Middle frontal gyrus (tissue), 1 donor: ENCODE measurements around the gene MEG3.
"Not testable (repeated sequence)": the region's sequence is repeated elsewhere in the genome, so short reads cannot be mapped to it uniquely, and the experiment has no call there.

Experiments
- DNase-seq: peaks from one replicate; pipeline ENCODE4 v3.0.0-alpha.2; 2015; ENCODE audit warnings: low spot score; ENCODE audit errors: extremely low spot score

Gene MEG3

DNA sequence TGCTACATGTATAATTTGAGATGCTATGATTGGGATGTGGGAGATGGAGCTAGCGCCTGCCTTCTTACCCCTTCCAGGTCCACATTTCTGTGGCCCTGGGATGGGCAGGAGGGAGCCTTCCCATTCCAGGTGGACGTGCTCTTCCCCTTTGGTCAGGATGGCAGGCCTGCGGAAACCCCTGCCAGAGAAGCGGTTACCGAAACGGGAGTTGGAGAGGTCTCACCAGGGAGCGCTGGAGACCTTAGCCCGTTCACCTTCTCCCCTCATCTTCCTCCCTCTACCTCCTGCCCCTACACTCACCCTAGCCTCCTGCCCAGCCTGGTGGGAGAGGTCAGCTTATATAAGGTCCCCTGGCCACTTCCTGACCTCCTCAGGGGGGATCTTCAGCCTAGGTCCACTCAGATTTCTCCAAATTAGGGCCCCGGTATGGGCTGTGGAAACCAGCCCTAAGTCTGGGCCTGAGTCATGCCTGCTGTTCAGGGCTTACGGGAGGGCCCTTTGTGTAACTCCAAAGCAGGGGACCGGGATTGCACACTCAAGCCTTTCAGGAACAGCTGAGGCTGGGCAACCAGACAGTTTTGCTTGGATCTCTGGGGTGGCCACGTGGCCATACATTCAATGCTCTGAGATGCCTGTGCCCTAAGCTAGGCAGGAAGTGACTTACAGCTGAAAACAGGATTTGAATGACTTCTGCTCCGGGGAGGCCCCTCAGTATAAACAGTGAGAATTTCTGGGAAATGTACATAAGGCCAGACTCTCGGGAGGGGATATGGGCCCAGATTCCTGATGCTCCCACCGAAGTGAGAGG lies 10.2 kb upstream of the MEG3 start:
- DNase-seq = no peak

DNA sequence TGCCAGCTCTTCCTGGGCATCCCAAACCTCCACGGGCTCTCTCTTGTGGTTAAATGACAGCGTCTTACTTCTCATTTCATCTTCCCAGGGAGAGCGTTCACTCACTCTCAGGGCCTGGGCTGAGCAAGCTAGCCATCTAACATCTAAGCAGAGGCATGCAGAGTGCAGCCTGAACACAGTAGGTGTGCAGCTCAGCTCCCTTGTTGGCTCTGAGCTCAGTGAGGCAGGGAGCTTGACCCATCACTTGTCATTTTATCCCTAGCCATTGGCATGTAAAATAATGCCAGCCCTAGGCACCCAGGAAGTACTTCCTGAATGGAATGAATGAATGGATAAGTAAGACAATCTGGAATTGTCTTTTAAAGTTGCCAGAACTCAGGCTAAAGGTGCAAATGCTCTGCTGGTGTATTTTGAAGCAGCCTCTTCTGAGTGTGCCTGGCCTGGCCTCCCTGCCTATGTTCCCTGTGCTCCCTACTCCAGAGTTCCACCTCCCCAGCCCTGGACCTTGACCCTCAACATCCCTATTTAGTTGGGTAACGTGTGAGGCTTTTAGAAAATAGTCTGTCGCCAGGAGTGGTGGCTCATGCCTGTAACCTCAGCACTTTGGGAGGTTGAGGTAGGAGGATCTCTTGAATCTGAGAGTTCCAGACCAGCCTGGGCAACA lies 9.5 kb upstream of the MEG3 start:
- DNase-seq = no peak

DNA sequence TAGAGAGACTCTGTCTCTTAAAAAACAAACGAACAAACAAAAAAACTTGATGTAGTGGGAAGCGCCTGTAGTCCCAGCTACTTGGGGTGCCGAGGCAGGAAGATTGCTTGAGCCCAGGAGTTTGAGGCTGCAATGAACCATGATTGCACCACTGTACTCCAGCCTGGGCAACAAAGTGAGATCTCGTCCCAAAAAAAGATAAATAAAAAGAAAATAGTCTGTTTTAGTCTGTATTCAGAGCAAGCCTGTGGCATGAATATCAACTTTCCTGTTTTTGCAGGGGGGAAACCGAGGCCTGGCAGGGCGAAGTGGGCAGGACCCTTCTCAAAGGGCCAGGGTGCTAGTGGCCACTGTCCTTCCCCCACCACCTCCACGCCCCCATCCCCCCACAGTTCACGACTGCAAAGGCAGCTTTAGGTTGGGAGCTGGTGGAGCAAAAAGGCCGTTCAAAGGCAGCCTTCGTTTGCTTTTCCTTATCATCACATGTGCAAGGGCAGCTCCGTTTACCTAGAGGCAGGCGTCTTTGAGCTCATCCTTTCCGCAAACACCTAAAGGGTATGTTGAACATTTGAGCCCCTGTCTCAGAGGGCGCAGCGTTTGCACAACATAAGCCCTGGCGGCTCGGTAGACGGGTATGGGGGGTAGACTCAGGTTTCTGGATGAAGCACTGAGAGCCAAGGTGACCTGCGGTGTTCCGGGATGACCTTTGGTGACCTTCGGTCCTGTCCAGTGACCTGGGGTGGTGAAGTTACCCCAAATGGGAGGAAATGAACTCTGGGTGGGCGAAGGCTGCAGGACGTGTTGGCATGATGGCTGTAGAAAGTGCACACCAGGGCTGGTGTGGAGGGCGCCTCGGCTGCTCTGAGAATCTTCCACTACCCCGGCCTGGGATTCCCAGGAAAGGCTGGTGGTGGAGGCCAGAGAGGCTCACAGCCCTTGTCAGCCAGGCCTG lies 8.7 kb upstream of the MEG3 start:
- DNase-seq = no peak

DNA sequence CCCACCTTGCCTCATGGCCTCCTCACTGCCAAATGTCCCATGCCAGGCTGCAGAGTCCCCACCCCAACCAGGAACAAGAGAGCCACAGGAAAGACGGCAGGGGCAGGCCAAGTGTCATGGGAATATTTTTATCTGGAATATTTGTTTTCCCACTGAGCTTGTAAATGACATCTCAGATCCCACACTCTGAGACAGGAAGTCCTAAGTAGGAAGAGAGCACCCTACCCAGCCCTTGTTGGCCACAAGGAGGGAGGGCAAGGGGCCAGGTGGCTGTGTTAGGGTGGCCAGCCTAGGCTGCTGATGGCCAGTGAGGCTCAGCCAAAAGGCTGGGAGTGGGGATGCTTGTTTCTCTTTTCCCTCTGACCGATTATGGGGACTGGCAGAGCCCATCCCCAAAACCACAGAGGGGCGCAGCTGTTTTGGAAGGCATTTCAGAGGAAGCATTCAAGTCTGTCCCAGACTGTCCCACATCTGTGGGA lies 7.7 kb upstream of the MEG3 start:
- DNase-seq = no peak

DNA sequence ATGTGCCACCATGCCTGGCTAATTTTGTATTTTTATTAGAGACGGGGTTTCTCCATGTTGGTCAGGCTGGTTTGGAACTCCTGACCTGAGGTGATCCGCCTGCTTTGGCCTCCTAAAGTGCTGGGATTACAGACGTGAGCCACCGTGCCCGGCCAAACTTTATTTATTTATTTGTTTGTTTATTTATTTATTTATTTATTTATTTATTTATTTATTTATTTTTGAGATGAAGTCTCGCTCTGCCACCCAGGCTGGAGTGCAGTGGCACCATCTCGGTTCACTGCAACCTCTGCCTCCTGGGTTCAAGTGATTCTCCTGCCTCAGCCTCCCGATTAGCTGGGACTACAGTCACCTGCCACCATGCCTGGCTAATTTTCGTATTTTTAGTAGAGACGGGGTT lies 7.0 kb upstream of the MEG3 start:
- not testable (repeated sequence) for DNase-seq

DNA sequence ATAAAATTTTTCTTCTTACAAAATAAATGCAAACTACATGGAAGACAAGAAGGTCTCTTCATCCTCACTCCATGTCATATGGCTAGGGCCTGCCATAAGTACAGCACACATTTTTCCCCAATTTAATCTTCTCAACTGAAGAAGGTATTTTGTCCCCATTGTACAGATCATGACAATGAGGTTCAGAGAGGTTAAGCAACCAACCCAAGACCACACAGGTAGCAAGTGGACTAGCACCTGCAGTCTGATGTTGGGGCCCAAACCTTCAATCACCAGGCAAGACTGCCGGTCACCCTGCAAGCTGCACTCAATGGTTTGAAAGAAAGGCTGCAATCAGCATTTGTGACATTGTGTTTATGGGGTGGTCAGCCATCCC lies 6.5 kb upstream of the MEG3 start:
- DNase-seq = no peak

DNA sequence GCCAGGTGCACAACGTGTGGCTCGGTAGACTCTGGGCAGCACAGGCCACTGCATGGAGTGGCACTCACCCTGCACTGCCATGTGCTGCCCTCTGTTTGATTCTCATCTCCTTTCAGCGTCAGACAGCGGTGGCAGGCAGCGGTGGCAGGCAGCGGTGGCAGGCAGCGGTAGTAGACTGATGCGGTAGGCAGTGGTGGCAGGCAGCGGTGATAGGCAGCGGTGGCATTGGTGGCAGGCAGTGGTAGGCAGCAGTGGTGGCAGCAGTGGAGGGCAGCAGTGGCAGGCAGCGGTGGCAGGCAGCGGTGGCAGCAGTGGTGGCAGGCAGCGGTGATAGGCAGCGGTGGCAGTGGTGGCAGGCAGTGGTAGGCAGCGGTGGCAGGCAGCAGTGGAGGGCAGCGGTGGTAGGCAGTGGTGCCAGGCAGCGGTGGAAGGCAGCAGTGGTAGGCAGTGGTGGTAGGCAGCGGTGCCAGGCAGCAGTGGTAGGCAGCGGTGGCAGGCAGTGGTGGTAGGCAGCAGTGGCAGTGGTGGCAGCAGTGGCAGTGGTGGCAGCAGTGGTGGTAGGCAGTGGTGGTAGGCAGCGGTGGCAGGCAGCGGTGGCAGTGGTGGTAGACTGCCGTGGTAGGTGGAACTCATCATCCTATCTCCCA lies 6.0 kb upstream of the MEG3 start:
- no peak for DNase-seq

DNA sequence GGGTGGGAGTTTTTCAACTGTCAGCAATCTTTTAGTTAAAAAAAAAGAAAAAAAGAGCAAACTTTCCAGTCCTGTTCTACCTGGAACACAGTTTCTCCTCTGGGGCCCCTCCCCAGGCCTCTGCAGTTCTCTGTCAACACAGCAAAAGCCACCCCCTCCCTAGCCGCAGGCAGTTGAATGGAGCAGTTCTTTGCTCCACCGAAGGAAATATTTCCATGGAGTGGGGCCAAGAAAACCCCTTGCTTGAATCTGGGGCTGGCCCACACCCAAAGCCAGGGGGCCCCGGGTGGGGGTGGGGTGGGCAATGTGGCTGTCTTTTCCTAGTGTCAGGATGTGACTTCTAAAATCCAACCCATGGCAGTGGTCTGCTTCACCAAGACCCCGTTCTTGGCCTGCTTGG lies 5.0 kb upstream of the MEG3 start:
- DNase-seq = no peak

DNA sequence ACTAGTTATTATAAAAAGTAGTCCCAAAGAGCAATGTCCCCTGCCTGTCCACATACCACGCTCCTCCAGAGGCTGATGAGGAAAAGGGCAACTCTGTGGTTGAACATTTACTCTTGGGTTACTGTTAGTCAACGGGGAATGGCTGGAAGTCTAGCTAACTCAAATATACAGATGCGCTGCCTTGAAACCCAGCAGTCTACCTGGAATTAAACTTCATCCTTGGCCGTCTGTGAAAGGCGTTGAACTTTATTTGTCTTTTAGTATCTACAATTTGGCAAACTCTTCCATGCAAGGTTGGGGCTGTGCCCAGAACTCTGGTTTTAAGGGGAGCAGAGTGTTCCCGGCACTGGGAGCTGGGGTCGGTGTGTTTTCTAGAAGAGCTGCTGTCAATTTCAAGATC lies 3.9 kb upstream of the MEG3 start:
- no peak for DNase-seq

DNA sequence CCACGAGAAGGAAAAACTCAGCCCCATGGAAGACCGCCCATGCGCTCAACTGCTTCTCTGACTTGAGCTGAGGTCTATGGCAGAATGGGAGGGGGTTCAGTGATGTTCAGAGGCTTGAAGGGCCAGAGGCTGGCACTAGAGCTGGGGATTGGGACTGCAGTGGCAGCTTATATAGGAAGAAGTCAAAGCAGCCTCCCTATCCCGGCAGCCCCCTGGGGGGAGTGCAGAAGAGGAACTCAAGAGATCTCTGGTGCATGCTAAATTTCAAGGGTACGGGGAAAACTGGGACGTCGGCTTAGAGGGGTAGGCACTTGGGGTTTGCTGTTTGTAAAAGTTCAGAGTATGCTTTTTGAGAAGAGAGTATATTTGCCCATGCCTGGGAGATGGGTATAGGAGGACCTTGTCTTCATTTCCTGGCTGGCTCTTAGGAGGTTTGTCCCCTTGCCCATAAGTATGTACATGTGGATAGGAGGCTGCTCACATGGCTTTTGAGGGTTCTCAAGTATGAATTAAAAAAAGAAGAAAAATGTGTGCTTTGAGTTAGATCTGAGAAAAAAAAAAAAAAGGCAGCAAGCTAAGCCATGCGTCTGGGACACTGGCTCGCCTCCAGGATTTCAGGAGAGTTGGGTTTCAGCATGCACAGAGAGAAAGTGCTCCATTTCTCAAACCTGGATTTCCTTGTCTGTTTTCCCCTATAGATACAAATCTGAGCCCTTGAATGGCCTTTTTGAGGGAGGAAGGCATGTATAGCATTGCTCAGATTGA lies 3.2 kb upstream of the MEG3 start:
- DNase-seq = no peak

DNA sequence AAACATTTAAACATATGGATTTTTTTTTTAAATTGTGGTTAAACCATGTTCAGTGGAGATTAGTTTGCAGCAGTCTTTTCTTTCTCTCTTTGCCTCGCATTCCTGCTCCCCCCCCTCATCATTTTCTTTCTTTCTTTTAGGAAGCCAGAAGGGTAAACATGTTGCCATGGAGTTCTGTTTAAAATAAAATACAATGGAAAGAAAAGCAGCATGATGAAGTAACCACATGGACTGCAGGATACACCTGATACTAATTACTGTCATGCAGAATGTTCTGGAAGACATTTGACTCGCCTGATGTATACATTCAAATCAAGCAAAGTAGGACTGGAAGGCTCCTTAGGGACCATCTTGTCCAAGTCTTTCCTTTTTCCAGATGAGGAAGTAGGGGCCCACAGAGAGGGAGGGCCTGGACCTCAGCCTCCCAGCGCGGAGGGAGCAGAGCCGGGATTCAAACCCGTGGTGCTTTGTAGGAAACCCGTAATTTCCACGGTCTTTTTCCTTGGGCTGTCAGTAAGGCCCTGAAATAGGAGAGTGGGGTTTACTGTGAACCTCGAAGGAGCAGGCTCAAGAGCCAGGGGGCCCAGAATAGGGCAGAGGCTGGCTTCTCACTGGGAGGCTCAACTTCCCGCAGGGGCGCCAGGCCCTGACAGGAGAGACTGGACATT lies 2.4 kb upstream of the MEG3 start:
- no peak for DNase-seq

DNA sequence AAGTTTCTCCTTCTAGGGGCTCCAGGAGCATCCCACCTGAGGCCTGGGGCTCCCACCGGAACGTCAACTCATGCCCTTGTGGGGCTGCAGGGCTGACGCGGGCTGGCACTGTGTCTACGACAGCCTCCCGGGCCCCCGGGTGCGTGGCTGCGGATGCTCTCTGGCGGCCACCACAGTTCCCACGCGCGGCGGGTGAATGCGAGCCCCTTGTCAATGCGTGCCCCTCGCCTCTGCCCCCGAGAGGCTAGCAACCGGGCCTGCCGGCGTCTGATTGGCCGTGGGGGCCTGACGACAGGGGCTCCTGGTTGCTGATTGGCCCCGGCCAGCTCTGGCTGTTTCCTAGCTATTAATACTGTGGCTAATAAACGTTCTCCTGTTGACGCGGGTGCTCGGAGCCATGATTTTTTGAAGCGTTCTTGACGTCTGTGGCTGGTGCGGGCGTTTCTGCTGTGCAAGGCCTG lies 1.8 kb upstream of the MEG3 start:
- DNase-seq = no peak

DNA sequence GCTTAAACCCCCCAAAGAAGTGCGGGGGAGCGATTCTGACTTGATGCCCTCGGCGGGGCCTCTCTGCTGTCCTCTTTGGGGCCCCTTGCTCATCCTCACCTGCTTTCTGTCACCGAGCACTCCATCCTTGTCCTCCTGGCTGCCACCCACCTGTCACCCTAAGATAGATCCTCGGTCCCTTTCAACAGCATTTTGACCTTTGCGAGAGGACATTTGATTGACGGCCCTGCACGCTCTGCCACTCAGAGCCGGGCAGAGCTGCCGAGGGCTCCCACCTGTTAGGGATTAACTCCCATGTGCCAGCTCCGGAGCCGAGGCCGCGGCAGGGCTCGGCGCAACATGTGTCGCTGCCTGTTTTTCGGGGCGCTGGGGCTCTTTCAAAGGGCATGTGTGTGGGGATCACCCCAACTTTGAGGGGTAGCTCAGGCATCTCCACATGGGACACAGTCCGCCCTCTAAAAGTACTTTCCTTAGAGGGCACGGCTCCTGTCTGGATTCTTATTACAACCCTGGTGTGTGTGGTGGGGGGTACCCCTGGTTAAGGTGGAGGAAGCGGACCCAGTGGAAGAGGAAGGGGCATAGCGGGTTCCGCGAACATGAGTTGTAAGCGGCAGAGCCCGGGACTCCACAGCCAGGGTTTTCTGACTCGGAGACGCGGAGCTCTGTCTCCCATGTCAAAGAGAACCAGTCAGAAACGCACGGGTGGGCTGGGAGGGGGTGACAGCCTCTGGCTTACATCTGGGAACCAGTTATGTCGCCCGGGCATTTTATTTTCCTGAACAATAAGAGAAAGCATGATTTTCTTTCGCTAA lies 811 bp upstream of the MEG3 start:
- no peak for DNase-seq

DNA sequence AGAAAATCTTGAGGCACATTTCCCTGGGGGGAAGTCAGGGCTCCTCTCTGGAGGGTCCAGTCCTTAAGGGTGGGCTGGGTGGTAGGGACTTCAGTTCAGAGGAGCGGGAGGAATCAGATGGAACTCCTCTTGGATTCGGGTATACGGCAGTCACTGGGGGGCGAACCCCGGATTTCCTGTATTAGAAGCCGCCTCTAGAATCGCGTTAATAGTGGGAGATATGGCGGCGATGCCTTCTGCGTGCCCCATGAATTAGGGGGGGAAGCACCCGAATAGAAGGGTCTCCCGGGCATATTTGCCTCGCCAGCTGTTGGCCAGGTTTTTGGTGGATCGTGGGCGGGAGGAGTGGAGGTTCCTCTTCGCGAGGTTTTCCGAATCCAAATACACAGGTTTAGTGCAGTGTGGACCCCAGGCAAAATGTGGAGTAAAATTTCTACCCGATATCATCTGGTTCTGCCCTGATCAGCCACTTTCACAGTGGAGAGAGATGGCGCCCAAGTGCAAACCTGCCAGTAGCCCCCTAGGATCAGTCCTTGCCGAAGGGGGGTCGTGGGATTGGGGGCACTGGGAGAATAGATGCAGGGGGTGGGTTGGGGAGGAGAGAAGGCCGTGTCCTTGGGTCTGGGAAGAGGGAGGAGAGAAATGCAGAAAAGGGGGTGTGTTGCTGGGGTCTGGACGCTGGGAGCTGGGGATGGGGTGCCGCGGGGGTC lies 628 bp downstream of the MEG3 start:
- no peak for DNase-seq

DNA sequence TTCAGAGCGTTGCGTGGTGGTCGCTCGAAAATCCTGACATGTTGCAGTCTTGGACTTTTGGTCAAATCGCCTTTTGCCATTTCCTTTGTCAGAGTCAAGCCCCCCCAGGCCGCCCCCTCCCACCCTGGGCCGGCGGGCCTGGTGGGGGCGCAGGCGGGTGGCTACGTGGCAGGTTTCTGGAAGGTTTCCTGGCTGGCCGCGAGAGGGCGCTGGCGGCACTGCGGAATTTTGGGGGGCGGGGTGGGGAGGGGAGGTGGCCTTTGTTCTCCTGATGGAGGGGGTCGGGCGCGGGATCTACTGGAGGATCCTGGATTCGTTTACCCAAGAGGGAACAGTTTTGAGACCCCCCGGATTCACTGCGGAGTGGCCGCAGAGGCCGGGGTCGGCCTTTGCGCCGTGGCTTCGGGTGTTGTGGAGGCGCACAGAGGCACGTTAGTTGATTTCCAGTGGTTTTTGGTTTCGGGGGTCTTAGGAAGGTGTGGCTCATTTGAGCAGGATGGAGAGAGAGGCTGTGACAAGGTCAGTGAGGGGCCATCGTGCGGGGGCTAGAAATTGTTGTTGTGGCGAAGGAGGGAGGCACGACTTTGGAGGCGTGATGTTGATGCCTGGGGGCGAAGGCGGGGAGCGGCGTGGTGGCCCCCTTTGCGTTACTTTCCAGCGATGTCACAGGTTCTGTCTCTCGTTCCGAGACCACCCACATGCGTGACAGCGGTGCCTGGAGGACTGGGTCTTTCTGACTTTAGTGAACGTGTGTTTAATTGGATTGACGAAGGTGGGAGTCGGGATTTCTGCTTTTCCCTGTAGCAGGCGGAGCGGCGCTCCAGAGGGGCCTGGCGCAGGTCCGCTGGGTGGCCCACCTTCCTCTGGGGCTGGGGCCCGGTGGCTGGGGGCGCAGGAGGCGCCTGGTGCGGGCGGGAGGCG lies 1.4 kb downstream of the MEG3 start:
- no peak for DNase-seq

DNA sequence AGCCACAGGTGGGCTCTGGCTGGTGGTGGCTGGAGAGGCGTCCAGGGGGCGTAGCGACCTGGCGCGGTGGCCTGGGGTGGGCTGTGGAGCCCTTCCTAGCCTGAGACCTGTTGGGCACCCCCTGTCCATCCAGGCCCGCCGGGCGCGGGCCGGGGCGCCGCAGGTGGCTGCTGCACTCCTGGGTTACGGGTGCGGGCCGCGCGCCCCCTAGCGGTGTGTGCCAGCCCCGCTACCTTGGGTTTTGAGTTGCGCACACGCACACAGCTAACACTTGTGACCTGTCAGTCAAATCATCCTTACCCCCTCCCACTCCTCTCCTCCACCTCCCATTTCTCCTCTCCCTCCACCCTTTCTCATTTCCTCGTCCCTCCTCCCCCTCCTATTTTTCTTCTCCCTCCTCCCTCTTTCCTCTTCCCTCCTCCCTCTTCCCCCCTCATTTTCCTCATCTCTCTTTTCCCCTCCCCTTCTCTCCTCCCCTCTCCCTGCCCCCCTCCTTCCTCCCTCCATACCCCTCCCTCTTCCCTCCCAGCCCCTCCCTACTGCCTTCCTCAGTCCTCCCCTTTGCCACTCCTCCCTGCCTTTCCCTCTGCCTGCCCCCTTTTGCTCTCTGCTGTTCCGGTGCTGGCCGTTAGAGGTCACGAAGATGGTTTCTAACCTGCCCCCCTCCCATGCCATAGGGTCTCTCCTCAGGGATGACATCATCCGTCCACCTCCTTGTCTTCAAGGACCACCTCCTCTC lies 2.3 kb downstream of the MEG3 start:
- DNase-seq = no peak

DNA sequence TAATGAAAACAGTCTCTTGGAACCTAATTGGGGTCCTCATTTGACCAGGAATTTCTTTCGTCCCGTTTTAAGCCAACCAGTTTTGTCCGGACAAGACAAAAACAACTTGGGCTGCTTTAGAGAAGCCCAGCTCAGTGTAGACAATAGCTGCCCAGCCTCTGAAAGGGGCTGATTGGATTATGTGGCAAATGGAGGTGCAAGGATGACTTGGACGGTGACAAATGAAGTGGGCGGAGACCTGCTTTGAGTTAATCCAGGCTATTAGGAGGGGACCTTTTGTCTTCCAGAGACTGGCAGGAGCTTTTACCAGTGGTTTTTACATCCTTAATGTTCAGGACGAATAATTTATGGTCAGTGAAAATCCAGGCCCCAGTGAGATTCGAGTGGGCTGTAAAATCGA lies 4.8 kb downstream of the MEG3 start:
- no peak for DNase-seq
